SK-N-SH treated with all-trans-retinoic acid at 6 μM for 48 hours (cell line): ENCODE data around the gene AADACL3.

Experiments
- ARNTL ChIP-seq: fragments of 450-650 bp; formaldehyde crosslinking; IDR thresholded peaks from 2 replicates; pipeline ENCODE4 v1.5.0; 2020; ENCODE audit warnings: low read depth, mild to moderate bottlenecking, moderate library complexity, borderline replicate concordance
- ESRRG ChIP-seq: fragments of 250-450 bp; sonication (Bioruptor Pico); IDR thresholded peaks from 2 replicates; pipeline ENCODE4 v1.6.1; 2021; ENCODE audit warnings: mild to moderate bottlenecking
- RARB ChIP-seq: fragments of 250-450 bp; sonication (Bioruptor Pico); IDR thresholded peaks from 2 replicates; pipeline ENCODE4 v1.8.0; 2021; ENCODE audit warnings: mild to moderate bottlenecking, moderate library complexity
- SNAI2 ChIP-seq: fragments of 250-450 bp; sonication (Bioruptor Pico); IDR thresholded peaks from 2 replicates; pipeline ENCODE4 v1.5.0; 2020; ENCODE audit warnings: mild to moderate bottlenecking, moderate library complexity
- TCF4 ChIP-seq: fragments of 250-450 bp; sonication (Bioruptor Pico); IDR thresholded peaks from 2 replicates; pipeline ENCODE4 v1.8.0; 2021; ENCODE audit warnings: mild to moderate bottlenecking, moderate library complexity, borderline replicate concordance
- TOX ChIP-seq: fragments of 250-450 bp; sonication (Bioruptor Pico); IDR thresholded peaks from 2 replicates; pipeline ENCODE4 v1.8.0; 2021; ENCODE audit warnings: mild to moderate bottlenecking, moderate library complexity, borderline replicate concordance
- ZFP30 ChIP-seq: fragments of 450-650 bp; formaldehyde crosslinking; IDR thresholded peaks from 2 replicates; pipeline ENCODE4 v1.5.0; 2022; ENCODE audit warnings: mild to moderate bottlenecking, moderate library complexity
- ZNF565 ChIP-seq: fragments of 450-650 bp; formaldehyde crosslinking; conservative IDR thresholded peaks from 2 replicates; pipeline ENCODE4 v1.5.0; 2020; ENCODE audit warnings: low read depth, mild to moderate bottlenecking, moderate library complexity
- ZNF70 ChIP-seq: fragments of 450-650 bp; formaldehyde crosslinking; IDR thresholded peaks from 2 replicates; pipeline ENCODE4 v1.5.0; 2020; ENCODE audit warnings: mild to moderate bottlenecking, moderate library complexity
- TF ChIP-seq, protein P1 (sequence below): fragments of 250-450 bp; sonication (Bioruptor Pico); IDR thresholded peaks from 2 replicates; pipeline ENCODE4 v1.8.0; 2020; ENCODE audit warnings: mild to moderate bottlenecking, moderate library complexity, borderline replicate concordance
- TF ChIP-seq, protein P2 (sequence below): fragments of 250-450 bp; sonication (Bioruptor Pico); IDR thresholded peaks from 2 replicates; pipeline ENCODE4 v1.5.0; 2020; ENCODE audit warnings: mild to moderate bottlenecking, moderate library complexity
- TF ChIP-seq, protein P3 (sequence below): fragments of 250-450 bp; sonication (Bioruptor Pico); IDR thresholded peaks from 2 replicates; pipeline ENCODE4 v1.5.1; 2020; ENCODE audit warnings: low read depth, mild to moderate bottlenecking, moderate library complexity
- TF ChIP-seq, protein P4 (sequence below): fragments of 250-450 bp; sonication (Bioruptor Pico); IDR thresholded peaks from 2 replicates; pipeline ENCODE4 v1.5.1; 2021; ENCODE audit warnings: mild to moderate bottlenecking, moderate library complexity

DNA sequence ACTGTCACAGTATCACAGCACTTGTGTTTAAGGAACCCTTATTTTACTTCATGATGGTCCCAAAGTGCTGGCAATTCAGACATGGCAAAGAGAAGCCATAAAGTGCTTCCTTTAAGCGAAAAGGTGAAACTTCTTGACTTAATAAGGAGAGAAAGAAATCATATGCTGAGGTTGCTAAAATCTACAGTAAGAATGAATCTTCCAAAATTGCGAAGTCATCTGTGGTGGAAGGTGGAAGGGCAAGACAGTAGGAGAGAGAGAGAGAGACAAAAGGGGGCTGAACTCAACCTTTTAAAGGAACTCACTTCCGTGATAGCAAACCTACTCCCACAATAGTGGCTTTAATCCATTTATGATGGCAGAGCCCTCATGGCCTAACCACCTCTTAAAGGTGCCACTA is 19.3 kb upstream of the AADACL3 start:
- TF ChIP-seq, protein P1, sequence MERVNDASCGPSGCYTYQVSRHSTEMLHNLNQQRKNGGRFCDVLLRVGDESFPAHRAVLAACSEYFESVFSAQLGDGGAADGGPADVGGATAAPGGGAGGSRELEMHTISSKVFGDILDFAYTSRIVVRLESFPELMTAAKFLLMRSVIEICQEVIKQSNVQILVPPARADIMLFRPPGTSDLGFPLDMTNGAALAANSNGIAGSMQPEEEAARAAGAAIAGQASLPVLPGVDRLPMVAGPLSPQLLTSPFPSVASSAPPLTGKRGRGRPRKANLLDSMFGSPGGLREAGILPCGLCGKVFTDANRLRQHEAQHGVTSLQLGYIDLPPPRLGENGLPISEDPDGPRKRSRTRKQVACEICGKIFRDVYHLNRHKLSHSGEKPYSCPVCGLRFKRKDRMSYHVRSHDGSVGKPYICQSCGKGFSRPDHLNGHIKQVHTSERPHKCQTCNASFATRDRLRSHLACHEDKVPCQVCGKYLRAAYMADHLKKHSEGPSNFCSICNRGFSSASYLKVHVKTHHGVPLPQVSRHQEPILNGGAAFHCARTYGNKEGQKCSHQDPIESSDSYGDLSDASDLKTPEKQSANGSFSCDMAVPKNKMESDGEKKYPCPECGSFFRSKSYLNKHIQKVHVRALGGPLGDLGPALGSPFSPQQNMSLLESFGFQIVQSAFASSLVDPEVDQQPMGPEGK (CRISPR knock-in tag), result no peak
- TF ChIP-seq RARB, result no peak
- TF ChIP-seq, protein P2, sequence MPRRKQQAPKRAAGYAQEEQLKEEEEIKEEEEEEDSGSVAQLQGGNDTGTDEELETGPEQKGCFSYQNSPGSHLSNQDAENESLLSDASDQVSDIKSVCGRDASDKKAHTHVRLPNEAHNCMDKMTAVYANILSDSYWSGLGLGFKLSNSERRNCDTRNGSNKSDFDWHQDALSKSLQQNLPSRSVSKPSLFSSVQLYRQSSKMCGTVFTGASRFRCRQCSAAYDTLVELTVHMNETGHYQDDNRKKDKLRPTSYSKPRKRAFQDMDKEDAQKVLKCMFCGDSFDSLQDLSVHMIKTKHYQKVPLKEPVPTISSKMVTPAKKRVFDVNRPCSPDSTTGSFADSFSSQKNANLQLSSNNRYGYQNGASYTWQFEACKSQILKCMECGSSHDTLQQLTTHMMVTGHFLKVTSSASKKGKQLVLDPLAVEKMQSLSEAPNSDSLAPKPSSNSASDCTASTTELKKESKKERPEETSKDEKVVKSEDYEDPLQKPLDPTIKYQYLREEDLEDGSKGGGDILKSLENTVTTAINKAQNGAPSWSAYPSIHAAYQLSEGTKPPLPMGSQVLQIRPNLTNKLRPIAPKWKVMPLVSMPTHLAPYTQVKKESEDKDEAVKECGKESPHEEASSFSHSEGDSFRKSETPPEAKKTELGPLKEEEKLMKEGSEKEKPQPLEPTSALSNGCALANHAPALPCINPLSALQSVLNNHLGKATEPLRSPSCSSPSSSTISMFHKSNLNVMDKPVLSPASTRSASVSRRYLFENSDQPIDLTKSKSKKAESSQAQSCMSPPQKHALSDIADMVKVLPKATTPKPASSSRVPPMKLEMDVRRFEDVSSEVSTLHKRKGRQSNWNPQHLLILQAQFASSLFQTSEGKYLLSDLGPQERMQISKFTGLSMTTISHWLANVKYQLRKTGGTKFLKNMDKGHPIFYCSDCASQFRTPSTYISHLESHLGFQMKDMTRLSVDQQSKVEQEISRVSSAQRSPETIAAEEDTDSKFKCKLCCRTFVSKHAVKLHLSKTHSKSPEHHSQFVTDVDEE (CRISPR knock-in tag), result no peak
- TF ChIP-seq ZNF565 (CRISPR knock-in tag), result no peak
- no peak for TF ChIP-seq TCF4 (CRISPR knock-in tag)
- TF ChIP-seq TOX, result no peak
- no peak for TF ChIP-seq ARNTL (CRISPR knock-in tag)
- no peak for TF ChIP-seq ZFP30 (CRISPR knock-in tag)
- TF ChIP-seq ESRRG (CRISPR knock-in tag), result no peak
- no peak for TF ChIP-seq ZNF70 (CRISPR knock-in tag)
- TF ChIP-seq, protein P3, sequence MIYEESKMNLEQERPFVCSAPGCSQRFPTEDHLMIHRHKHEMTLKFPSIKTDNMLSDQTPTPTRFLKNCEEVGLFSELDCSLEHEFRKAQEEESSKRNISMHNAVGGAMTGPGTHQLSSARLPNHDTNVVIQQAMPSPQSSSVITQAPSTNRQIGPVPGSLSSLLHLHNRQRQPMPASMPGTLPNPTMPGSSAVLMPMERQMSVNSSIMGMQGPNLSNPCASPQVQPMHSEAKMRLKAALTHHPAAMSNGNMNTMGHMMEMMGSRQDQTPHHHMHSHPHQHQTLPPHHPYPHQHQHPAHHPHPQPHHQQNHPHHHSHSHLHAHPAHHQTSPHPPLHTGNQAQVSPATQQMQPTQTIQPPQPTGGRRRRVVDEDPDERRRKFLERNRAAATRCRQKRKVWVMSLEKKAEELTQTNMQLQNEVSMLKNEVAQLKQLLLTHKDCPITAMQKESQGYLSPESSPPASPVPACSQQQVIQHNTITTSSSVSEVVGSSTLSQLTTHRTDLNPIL, result no peak
- no peak for TF ChIP-seq SNAI2 (CRISPR knock-in tag)
- TF ChIP-seq, protein P4, sequence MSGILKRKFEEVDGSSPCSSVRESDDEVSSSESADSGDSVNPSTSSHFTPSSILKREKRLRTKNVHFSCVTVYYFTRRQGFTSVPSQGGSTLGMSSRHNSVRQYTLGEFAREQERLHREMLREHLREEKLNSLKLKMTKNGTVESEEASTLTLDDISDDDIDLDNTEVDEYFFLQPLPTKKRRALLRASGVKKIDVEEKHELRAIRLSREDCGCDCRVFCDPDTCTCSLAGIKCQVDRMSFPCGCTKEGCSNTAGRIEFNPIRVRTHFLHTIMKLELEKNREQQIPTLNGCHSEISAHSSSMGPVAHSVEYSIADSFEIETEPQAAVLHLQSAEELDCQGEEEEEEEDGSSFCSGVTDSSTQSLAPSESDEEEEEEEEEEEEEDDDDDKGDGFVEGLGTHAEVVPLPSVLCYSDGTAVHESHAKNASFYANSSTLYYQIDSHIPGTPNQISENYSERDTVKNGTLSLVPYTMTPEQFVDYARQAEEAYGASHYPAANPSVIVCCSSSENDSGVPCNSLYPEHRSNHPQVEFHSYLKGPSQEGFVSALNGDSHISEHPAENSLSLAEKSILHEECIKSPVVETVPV (CRISPR knock-in tag), result no peak
